Suprapubic skin (tissue), 4 donors: ENCODE data around the gene TUBB4B. TPM values are rescaled to one million over a fixed set of nuclear protein-coding genes. Genes with fewer than 3 reads are reported as not detected.

Source experiments
- DNase-seq, 2 donors: peaks; one replicate each; pipeline ENCODE4 v3.0.0-alpha.2; 2019; ENCODE audit warnings: low spot score in 2 of 2
- H3K27ac ChIP-seq: fragments of 200-600 bp; sonication (generic); one replicate; pipeline ENCODE4 v1.5.1; 2019
- H3K27me3 ChIP-seq: fragments of 200-600 bp; sonication (generic); one replicate; pipeline ENCODE4 v1.5.1; 2019
- H3K36me3 ChIP-seq: fragments of 200-600 bp; sonication (generic); one replicate; pipeline ENCODE4 v1.5.1; 2019
- H3K4me1 ChIP-seq: fragments of 200-600 bp; sonication (generic); one replicate; pipeline ENCODE4 v1.5.1; 2019
- H3K4me3 ChIP-seq: fragments of 200-600 bp; sonication (generic); one replicate; pipeline ENCODE4 v1.5.1; 2019; ENCODE audit warnings: mild to moderate bottlenecking
- H3K9me3 ChIP-seq: fragments of 200-600 bp; sonication (generic); one replicate; pipeline ENCODE4 v1.5.1; 2019
- CTCF ChIP-seq, 2 donors: fragments of 200-600 bp in 1 of 2; fragments of 450-650 bp in 1 of 2; sonication (generic) in 1 of 2; IDR thresholded peaks; one replicate each; pipeline ENCODE4 v1.5.1; 2016 to 2019; ENCODE audit warnings: antibody characterized with exemption in 2 of 2, mild to moderate bottlenecking in 1 of 2, moderate library complexity in 1 of 2
- EP300 ChIP-seq: sonication (generic); formaldehyde crosslinking; IDR thresholded peaks from one replicate; pipeline ENCODE4 v1.6.1; 2017; ENCODE audit warnings: antibody characterized with exemption
- POLR2A ChIP-seq, 2 donors: fragments of 450-650 bp; IDR thresholded peaks; one replicate each; pipeline ENCODE4 v1.6.1; 2017; ENCODE audit warnings: antibody characterized with exemption in 2 of 2, mild to moderate bottlenecking in 2 of 2, moderate library complexity in 2 of 2
- POLR2AphosphoS5 ChIP-seq, 3 donors: sonication (generic); formaldehyde crosslinking; IDR thresholded peaks; one replicate each; pipeline ENCODE4 v1.6.1; 2017; ENCODE audit warnings: antibody characterized with exemption in 3 of 3
- WGBS: methylation state at CpG from one replicate; pipeline ENCODE4 v1.1.5; 2018; 5-methylcytosine and 5-hydroxymethylcytosine counted together
- total RNA-seq, 4 donors: library from RNA; depleted of rRNA; stranded (reverse); fragments of >200 nt; gene quantifications; one replicate each; pipeline ENCODE4 v1.1.0, GENCODE V29; 2016

TUBB4B gene
- total RNA-seq, 4 donors from 2014 or later: 225 to 708 (median 639) TPM

- H3K36me3 ChIP-seq: peaks cover 25% of the 10 kb centered on the region
- no peak overlapping the region for H3K4me3 ChIP-seq
- DNase-seq: no peak
- H3K9me3 ChIP-seq: no peaks in the 10 kb centered on the region
- TF ChIP-seq POLR2AphosphoS5 (IDR thresholded peaks at IDR 0.05) (no peak), CTCF (IDR thresholded peaks at IDR 0.05) (no peak), EP300 (no peak), POLR2A (IDR thresholded peaks at IDR 0.05) (no peak)
- 82% methylated on average over 11 of the region's 13 CpGs for WGBS
- H3K27me3 ChIP-seq: peaks cover 8% of the 10 kb centered on the region
- H3K4me1 ChIP-seq: peaks cover 83% of the 10 kb centered on the region
- H3K27ac ChIP-seq: no peak overlapping the region
Measured at GRCh38 chr9:137273095-137273490, 32.0 kb downstream of the TUBB4B start.

GRCh38 chr9:137273611-137274320, 32.7 kb downstream of the TUBB4B start:
- peaks cover 86% of the 10 kb centered on the region for H3K4me1 ChIP-seq
- H3K9me3 ChIP-seq: no peaks in the 10 kb centered on the region
- peaks cover 15% of the 10 kb centered on the region for H3K27me3 ChIP-seq
- peak overlapping the region; percentile 74 for H3K27ac ChIP-seq
- H3K4me3 ChIP-seq: no peak overlapping the region
- peaks cover 21% of the 10 kb centered on the region for H3K36me3 ChIP-seq
- TF ChIP-seq EP300 (no peak), CTCF (IDR thresholded peaks at IDR 0.05) (no peak)
- DNase-seq: peak in 1 of 2 donors; percentile 67
- 55% methylated on average over 5 of the region's 15 CpGs for WGBS

GRCh38 chr9:137275203-137275587, 34.1 kb downstream of the TUBB4B start:
- Histone ChIP-seq H3K4me1 (peaks cover 78% of the 10 kb centered on the region), H3K27ac (no peak overlapping the region), H3K36me3 (peaks cover 15% of the 10 kb centered on the region), H3K4me3 (no peak overlapping the region), H3K27me3 (peaks cover 29% of the 10 kb centered on the region), H3K9me3 (no peaks in the 10 kb centered on the region)
- TF ChIP-seq POLR2A (IDR thresholded peaks at IDR 0.05) (no peak), CTCF (IDR thresholded peaks at IDR 0.05) (no peak), POLR2AphosphoS5 (IDR thresholded peaks at IDR 0.05) (no peak), EP300 (no peak)
- peak in 1 of 2 donors; percentile 62 for DNase-seq
- WGBS: 84% methylated on average over 10 of the region's 10 CpGs

GRCh38 chr9:137275588-137276472, 34.7 kb downstream of the TUBB4B start:
- Histone ChIP-seq H3K27ac (no peak overlapping the region), H3K27me3 (peaks cover 36% of the 10 kb centered on the region), H3K36me3 (peaks cover 15% of the 10 kb centered on the region), H3K9me3 (no peaks in the 10 kb centered on the region), H3K4me1 (peaks cover 81% of the 10 kb centered on the region), H3K4me3 (no peak overlapping the region)
- DNase-seq: peak in 1 of 2 donors; percentile 62
- 74% methylated on average over 21 of the region's 24 CpGs for WGBS
- TF ChIP-seq CTCF (IDR thresholded peaks at IDR 0.05) (no peak), POLR2AphosphoS5 (IDR thresholded peaks at IDR 0.05) (no peak), EP300 (no peak), POLR2A (IDR thresholded peaks at IDR 0.05) (no peak)
